Choroid plexus epithelial cell (primary cell): ENCODE measurements around the gene CDC42EP5.
"Not testable (repeated sequence)": the region's sequence is repeated elsewhere in the genome, so short reads cannot be mapped to it uniquely, and the experiment has no call there.

Experiments
- DNase-seq: peaks from one replicate; pipeline ENCODE4 v3.0.0-alpha.2; 2010; ENCODE audit warnings: low read depth
- H3K4me3 ChIP-seq: 2 replicates; pipeline ENCODE4 v1.5.1; 2011; ENCODE audit warnings: low read depth, mild to moderate bottlenecking, control low read depth, low read length, moderate library complexity
- CTCF ChIP-seq: conservative IDR thresholded peaks from 2 replicates; pipeline ENCODE4 v1.5.1; 2011; ENCODE audit warnings: low read depth, mild to moderate bottlenecking, control low read depth, inconsistent platforms, low read length, moderate library complexity

Gene CDC42EP5

GRCh38 chr19:54470276-54470887 lies 2.7 kb downstream of the CDC42EP5 start:
- TF ChIP-seq CTCF: no peak
- no peak for DNase-seq
- H3K4me3 ChIP-seq: no peak overlapping the region

GRCh38 chr19:54469496-54469934 lies 3.6 kb downstream of the CDC42EP5 start:
- TF ChIP-seq CTCF: no peak
- no peak for DNase-seq
- no peak overlapping the region for H3K4me3 ChIP-seq

- DNase-seq: not testable (repeated sequence)
These were observed 7.0 kb downstream of the CDC42EP5 start for GRCh38 chr19:54466110-54466480.

GRCh38 chr19:54465426-54466109 lies 7.5 kb downstream of the CDC42EP5 start:
- TF ChIP-seq CTCF: no peak
- H3K4me3 ChIP-seq: no peak overlapping the region
- no peak for DNase-seq

More at GRCh38 chr19:54466110-54466480, 7.0 kb downstream of the CDC42EP5 start:
- not testable (repeated sequence) for H3K4me3 ChIP-seq

- no peak for TF ChIP-seq CTCF
- peak overlapping the region; percentile 64 for H3K4me3 ChIP-seq
- DNase-seq: peak; percentile 86
These were observed 8.3 kb downstream of the CDC42EP5 start for GRCh38 chr19:54464630-54465425.

- peak; percentile 94 for DNase-seq
- H3K4me3 ChIP-seq: peak overlapping the region; percentile 64
- TF ChIP-seq CTCF: no peak
These were observed 9.0 kb downstream of the CDC42EP5 start for GRCh38 chr19:54464044-54464629.

GRCh38 chr19:54463531-54464043 lies 9.5 kb downstream of the CDC42EP5 start, which contains the start of gene LENG9:
Gene LENG9, minus strand, starts transcription at chr19:54463778. Its CDS starts 252 bp downstream, at chr19:54463526.
- H3K4me3 ChIP-seq: peak within 1 kb of the TSS; percentile 72
- TF ChIP-seq CTCF: no peak
- peak; percentile 100 for DNase-seq
